T-cell (primary cell): ENCODE results near the gene POMGNT2. TPM values are rescaled to one million over a fixed set of nuclear protein-coding genes. Genes with fewer than 3 reads are reported as not detected.

Experiments
- ATAC-seq, 4 experiments: fragments of 200-7000 bp in 3 of 4; fragments of 150-1000 bp in 1 of 4; cut with Tn5 transposase; replicated peaks in 1 of 4; 1 replicate in 3 of 4; 2 replicates in 1 of 4; pipeline ENCODE4 v1.10.0; 2021; ENCODE audit warnings: moderate library complexity in 3 of 4, mild to moderate bottlenecking in 2 of 4, moderate number of reproducible peaks in 1 of 4
- CTCF ChIA-PET, 2 donors: fragments of 300-600 bp; sonication (Branson Sonifier 250); formaldehyde crosslinking; loops; one replicate each; lab custom pipeline; 2022; ENCODE audit warnings: antibody characterized with exemption in 2 of 2; lab: Charles Lee
- POLR2A ChIA-PET, 2 donors: fragments of 300-600 bp; sonication (Branson Sonifier 250); formaldehyde crosslinking; loops; one replicate each; lab custom pipeline; 2022; ENCODE audit warnings: antibody characterized with exemption in 2 of 2; lab: Charles Lee
- DNase-seq, 35 experiments: peaks; one replicate each; pipeline versions ENCODE4 v3.0.0 to v3.0.0-alpha.2; 2013 to 2023
- H3K27ac ChIP-seq: one replicate; pipeline ENCODE4 v1.5.1; 2013; ENCODE audit warnings: low read length
- H3K27me3 ChIP-seq, 2 experiments: replicated peaks in 1 of 2; 1 replicate in 1 of 2; 2 replicates in 1 of 2; pipeline versions ENCODE4 v1.6.1 to v1.7.0; 2013; ENCODE audit warnings: low read length in 1 of 2, mixed read lengths in 1 of 2; ENCODE audit not compliant: control insufficient read depth in 2 of 2, insufficient read depth in 2 of 2; ENCODE audit errors: extremely low read depth in 1 of 2
- H3K36me3 ChIP-seq, 2 donors: 1 replicate in 1 of 2; 2 replicates in 1 of 2; pipeline versions ENCODE4 v1.6.1 to v1.7.0; 2013; ENCODE audit warnings: low read length in 1 of 2; ENCODE audit not compliant: control insufficient read depth in 2 of 2, insufficient read depth in 1 of 2; ENCODE audit errors: extremely low read depth in 1 of 2
- H3K4me1 ChIP-seq, 2 experiments: 1 replicate in 1 of 2; 2 replicates in 1 of 2; pipeline versions ENCODE4 v1.6.1 to v1.7.0; 2013; ENCODE audit warnings: low read length in 2 of 2, mixed read lengths in 1 of 2; ENCODE audit not compliant: insufficient read depth in 2 of 2, control insufficient read depth in 1 of 2; ENCODE audit errors: extremely low read depth in 1 of 2
- H3K4me3 ChIP-seq, 2 donors: 1 replicate in 1 of 2; 2 replicates in 1 of 2; pipeline versions ENCODE4 v1.5.1 to v1.7.0; 2013; ENCODE audit warnings: mild to moderate bottlenecking in 2 of 2, low read length in 1 of 2, moderate library complexity in 1 of 2; ENCODE audit not compliant: control insufficient read depth in 1 of 2; ENCODE audit errors: extremely low read depth in 1 of 2
- H3K9me3 ChIP-seq: 2 replicates; pipeline ENCODE4 v1.7.0; 2013
- H3K27ac Mint-ChIP-seq, 2 donors: one replicate each; pipeline ENCODE4 v1.8.0; 2020 to 2021; ENCODE audit warnings: mild to moderate bottlenecking in 2 of 2, mixed read lengths in 2 of 2
- H3K27me3 Mint-ChIP-seq, 2 donors: one replicate each; pipeline ENCODE4 v1.8.0; 2021 to 2022; ENCODE audit warnings: mixed read lengths in 2 of 2
- H3K36me3 Mint-ChIP-seq: one replicate; pipeline ENCODE4 v1.8.0; 2021; ENCODE audit warnings: mixed read lengths
- H3K4me1 Mint-ChIP-seq, 3 donors: one replicate each; pipeline ENCODE4 v1.8.0; 2020 to 2022; ENCODE audit warnings: mixed read lengths in 3 of 3, mild to moderate bottlenecking in 1 of 3
- H3K4me3 Mint-ChIP-seq, 3 donors: one replicate each; pipeline ENCODE4 v1.8.0; 2020 to 2022; ENCODE audit warnings: mild to moderate bottlenecking in 3 of 3, mixed read lengths in 3 of 3, moderate library complexity in 3 of 3
- H3K9me3 Mint-ChIP-seq, 3 donors: one replicate each; pipeline ENCODE4 v1.8.0; 2020 to 2022; ENCODE audit warnings: mixed read lengths in 3 of 3
- WGBS: methylation state at CpG from one replicate; pipeline ENCODE4 v1.1.5; 2013; ENCODE audit warnings: missing lambda C conversion rate; ENCODE audit not compliant: insufficient coverage; 5-methylcytosine and 5-hydroxymethylcytosine counted together
- total RNA-seq, 35 experiments: library from RNA in 6 of 35; stranded (reverse) in 6 of 35; fragments of 120-200 nt in 1 of 35; gene quantifications; one replicate each; pipeline versions ENCODE4 v1.2.1 to v1.2.4 and lab custom pipeline; 2013 to 2026

Gene POMGNT2
- total RNA-seq, 5 donors from 2014 or later (not counting 1 experiment from before 2014, with no cell fraction given) = 4.6 to 6.3 (median 5.6) TPM

DNA sequence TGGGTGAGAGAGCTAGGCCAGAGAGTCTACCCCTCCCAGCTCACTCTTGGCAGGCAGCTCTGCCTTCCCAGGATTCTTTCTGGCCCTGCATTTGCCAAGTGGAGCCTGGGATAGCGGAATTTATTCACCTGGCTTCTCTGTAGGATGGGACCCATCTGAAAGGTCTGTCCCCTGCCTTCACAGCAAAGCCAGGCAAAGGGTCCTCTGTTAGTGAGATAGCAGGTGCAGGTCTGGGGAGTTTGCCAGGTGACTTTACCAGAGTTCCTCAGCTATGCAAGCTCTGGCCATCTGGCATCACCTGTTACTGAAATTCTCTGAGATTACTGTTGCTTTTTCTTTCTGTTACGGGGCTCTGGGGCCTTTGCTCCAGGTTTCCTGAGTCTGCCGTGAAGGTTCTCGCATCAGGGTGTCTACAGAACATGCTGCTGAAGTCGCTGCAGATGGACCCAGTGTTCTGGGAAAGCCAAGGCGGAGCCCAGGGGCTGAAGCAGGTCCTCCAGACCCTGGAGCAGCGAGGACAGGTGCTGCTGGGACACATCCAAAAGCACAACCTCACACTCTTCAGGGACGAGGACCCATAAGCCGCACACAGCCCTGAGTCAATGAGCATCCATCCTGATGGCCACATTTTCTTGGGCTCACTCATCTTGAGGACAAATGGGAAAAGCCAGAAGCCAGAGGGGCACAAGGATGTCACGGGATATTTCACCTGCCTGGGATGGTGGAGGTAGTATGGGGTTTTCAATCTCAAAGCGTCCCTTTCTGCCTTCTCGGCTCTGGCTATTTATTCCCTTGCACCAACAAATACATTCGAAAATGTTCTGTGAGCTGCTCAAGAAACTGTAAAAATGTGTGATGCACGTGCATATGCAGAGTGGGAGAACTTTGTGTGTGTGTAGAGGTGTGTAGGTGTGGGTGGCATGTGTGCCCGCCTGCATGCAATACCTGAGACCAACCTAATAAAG, 49.8 kb downstream of the POMGNT2 start:
- ATAC-seq = no peak
- Histone ChIP-seq H3K27ac (no peak overlapping the region), H3K27me3 (peaks cover 0 to 11% of the 10 kb centered on the region in 2 experiments), H3K9me3 (no peaks in the 10 kb centered on the region), H3K4me1 (peaks cover 11 to 14% of the 10 kb centered on the region in 2 experiments), H3K4me3 (no peak overlapping the region), H3K36me3 (no peaks in the 10 kb centered on the region)
- peaks cover 4 to 19% (median 11%) of the 10 kb centered on the region in 3 donors for H3K9me3 Mint-ChIP-seq
- DNase-seq = no peak
- no peak overlapping the region for H3K27ac Mint-ChIP-seq
- POLR2A ChIA-PET = interaction anchor here in 1 of 2 donors (0.6 kb wide), 1 partner anchor 30 kb away, joined by 3 read pairs; no protein-coding TSS in a partner anchor
- H3K4me3 Mint-ChIP-seq = no peak overlapping the region
- peaks cover 13% of the 10 kb centered on the region for H3K36me3 Mint-ChIP-seq
- WGBS = 84% methylated on average over 8 of the region's 15 CpGs
- peaks cover 12 to 19% (median 15%) of the 10 kb centered on the region in 3 donors for H3K4me1 Mint-ChIP-seq
- CTCF ChIA-PET = no interaction called here
- peaks cover 0 to 3% of the 10 kb centered on the region in 2 donors for H3K27me3 Mint-ChIP-seq

DNA sequence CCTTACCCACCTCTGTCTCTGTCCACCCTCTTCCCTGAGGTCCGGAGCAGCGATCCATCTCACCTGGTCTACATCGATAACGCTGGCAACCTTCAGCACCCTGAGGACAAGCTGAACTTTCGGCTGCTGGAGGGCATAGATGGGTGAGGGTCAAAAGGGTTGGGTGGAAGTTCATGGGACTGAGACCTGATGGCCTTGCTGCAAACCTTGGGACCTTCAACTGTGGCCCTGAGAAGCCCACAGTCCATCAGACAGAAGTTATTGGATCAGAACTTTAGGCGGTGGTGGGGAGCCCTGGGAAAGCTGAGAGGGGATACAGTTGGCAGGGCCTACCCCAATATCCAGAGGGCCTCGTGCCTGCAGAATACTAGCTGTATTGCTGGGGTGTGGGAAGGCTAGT, 50.5 kb downstream of the POMGNT2 start:
- H3K9me3 Mint-ChIP-seq = peaks cover 7 to 26% (median 12%) of the 10 kb centered on the region in 3 donors
- no peak overlapping the region for H3K27ac Mint-ChIP-seq
- H3K27me3 Mint-ChIP-seq = peaks cover 0 to 3% of the 10 kb centered on the region in 2 donors
- ChIA-PET POLR2A (interaction anchor here in 1 of 2 donors (0.6 kb wide), 1 partner anchor 29 kb away, joined by 3 read pairs; no protein-coding TSS in a partner anchor), CTCF (interaction anchor here in 1 of 2 donors (0.5 kb wide), 1 partner anchor 798 kb away, joined by 3 read pairs; no protein-coding TSS in a partner anchor)
- Histone ChIP-seq H3K9me3 (no peaks in the 10 kb centered on the region), H3K4me3 (no peak overlapping the region), H3K4me1 (peaks cover 4 to 8% of the 10 kb centered on the region in 2 experiments), H3K27me3 (peaks cover 0 to 10% of the 10 kb centered on the region in 2 experiments), H3K27ac (no peak overlapping the region), H3K36me3 (no peaks in the 10 kb centered on the region)
- no peak overlapping the region for H3K4me3 Mint-ChIP-seq
- H3K4me1 Mint-ChIP-seq = peaks cover 5 to 12% (median 8%) of the 10 kb centered on the region in 3 donors
- WGBS = 100% methylated on average over 1 of the region's 7 CpGs
- ATAC-seq (no peak), DNase-seq (no peak)
- peaks cover 15% of the 10 kb centered on the region for H3K36me3 Mint-ChIP-seq

DNA sequence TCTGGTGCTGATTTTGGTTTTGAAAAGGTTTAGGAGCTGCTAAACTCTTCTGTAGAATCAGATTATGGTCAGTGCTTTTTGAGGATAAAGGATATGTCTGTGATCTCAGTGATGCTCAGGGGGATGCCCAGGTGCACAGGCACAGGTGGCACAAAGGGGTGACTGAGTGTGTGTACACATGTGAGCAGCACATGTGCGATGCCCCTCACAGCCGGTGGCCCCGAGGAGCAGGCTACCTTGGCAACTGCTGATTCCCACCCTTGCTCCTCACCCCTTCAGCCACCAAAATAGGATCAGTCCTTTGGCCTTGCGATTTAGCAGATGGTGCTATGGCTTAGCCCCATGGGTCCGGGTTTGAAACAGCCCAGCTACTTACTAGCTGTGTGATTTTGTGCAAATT, 51.1 kb downstream of the POMGNT2 start:
- DNase-seq = no peak
- Mint-ChIP-seq H3K4me1 (peaks cover 0 to 5% (median 2%) of the 10 kb centered on the region in 3 donors), H3K27me3 (peaks cover 0 to 3% of the 10 kb centered on the region in 2 donors), H3K4me3 (no peak overlapping the region), H3K27ac (no peak overlapping the region), H3K36me3 (peaks cover 15% of the 10 kb centered on the region), H3K9me3 (peaks cover 10 to 30% (median 15%) of the 10 kb centered on the region in 3 donors)
- no peaks in the 10 kb centered on the region for H3K36me3 ChIP-seq
- peaks cover 0 to 2% of the 10 kb centered on the region in 2 experiments for H3K4me1 ChIP-seq
- no peak for ATAC-seq
- H3K27me3 ChIP-seq = peaks cover 0 to 10% of the 10 kb centered on the region in 2 experiments
- CTCF ChIA-PET = interaction anchor here in 1 of 2 donors (0.5 kb wide), 1 partner anchor 799 kb away, joined by 3 read pairs; no protein-coding TSS in a partner anchor
- no peak overlapping the region for H3K27ac ChIP-seq
- POLR2A ChIA-PET = no interaction called here
- 100% methylated on average over 2 of the region's 5 CpGs for WGBS
- no peak overlapping the region for H3K4me3 ChIP-seq
- H3K9me3 ChIP-seq = no peaks in the 10 kb centered on the region

DNA sequence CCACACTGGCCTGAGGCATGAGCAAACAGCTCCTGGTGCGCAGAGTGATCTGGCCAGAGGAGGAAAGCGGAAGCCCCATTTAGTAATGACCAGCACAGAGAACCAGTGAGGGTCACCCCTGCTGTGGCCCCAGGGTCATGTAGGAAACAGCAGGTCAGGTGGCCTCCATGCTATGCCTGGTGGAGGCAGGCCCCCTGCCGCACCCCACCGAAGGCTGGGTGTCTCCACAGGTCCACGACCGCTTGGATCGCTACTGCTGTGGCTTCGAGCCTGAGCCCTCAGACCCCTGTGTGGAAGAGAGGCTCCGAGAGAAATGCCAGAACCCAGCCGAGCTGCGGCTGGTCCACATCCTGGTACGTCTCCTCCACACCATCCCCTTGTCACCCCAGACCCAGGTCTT, 52.6 kb downstream of the POMGNT2 start:
- Histone ChIP-seq H3K4me1 (no peaks in the 10 kb centered on the region), H3K4me3 (no peak overlapping the region), H3K27ac (no peak overlapping the region), H3K9me3 (no peaks in the 10 kb centered on the region), H3K36me3 (no peaks in the 10 kb centered on the region), H3K27me3 (peaks cover 0 to 10% of the 10 kb centered on the region in 2 experiments)
- H3K9me3 Mint-ChIP-seq = peaks cover 14 to 43% (median 22%) of the 10 kb centered on the region in 3 donors
- H3K4me1 Mint-ChIP-seq = peaks cover 0 to 4% (median 0%) of the 10 kb centered on the region in 3 donors
- DNase-seq = no peak
- H3K4me3 Mint-ChIP-seq = no peak overlapping the region
- CTCF ChIA-PET = no interaction called here
- 95% methylated on average over 8 of the region's 12 CpGs for WGBS
- peaks cover 0 to 3% of the 10 kb centered on the region in 2 donors for H3K27me3 Mint-ChIP-seq
- POLR2A ChIA-PET = interaction anchor here in 1 of 2 donors (0.6 kb wide), 1 partner anchor 19 kb away, joined by 3 read pairs; no protein-coding TSS in a partner anchor
- H3K27ac Mint-ChIP-seq = no peak overlapping the region
- ATAC-seq = no peak
- H3K36me3 Mint-ChIP-seq = peaks cover 16% of the 10 kb centered on the region

DNA sequence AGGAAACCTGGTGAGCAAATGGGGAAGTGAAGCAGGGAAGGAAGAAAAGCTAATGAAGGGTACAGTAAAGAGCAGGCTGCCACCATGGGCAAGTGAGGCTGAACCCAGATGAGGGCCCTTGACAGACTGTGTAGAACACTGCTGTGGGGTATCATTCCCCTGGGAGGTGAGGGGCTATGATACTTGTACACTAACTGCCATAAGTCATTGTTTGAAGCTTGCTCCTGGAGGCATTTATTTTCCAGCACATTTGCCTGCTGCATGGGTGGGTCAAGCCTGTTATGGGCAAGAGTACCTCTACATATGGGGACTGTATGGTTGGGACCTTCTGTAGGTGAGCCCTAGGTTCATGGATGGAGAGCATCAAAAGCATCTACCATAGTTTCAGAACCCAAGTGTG, 57.4 kb downstream of the POMGNT2 start:
- no peak for DNase-seq
- H3K27me3 ChIP-seq = peaks cover 0 to 11% of the 10 kb centered on the region in 2 experiments
- Mint-ChIP-seq H3K9me3 (peaks cover 36 to 72% (median 39%) of the 10 kb centered on the region in 3 donors), H3K36me3 (peaks cover 31% of the 10 kb centered on the region), H3K27ac (no peak overlapping the region), H3K27me3 (no peaks in the 10 kb centered on the region), H3K4me3 (no peak overlapping the region), H3K4me1 (no peaks in the 10 kb centered on the region)
- no peak overlapping the region for H3K4me3 ChIP-seq
- H3K36me3 ChIP-seq = no peaks in the 10 kb centered on the region
- CTCF ChIA-PET = no interaction called here
- no peaks in the 10 kb centered on the region for H3K9me3 ChIP-seq
- no peak for ATAC-seq
- no peaks in the 10 kb centered on the region for H3K4me1 ChIP-seq
- POLR2A ChIA-PET = no interaction called here
- no peak overlapping the region for H3K27ac ChIP-seq

DNA sequence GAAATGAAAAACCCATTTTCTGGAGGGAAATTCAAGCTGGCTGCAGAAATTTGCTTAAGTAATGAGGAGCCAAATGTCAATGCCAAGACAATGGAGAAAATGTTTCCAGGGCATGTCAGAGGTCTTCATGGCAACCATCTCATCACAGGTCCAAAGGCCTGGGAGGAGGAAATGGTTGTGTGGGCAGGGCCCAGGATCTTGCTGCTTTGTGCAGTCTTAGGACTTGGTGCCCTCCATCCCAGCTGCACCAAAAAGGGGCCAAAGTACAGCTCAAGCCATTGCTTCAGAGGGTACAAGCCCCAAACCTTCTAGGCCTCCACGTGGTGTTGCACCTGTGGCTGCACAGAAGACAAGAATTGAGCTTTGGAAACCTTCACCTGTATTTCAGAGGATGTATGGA, 59.3 kb downstream of the POMGNT2 start:
- no CpG with 5 or more reads among the region's 1 CpG for WGBS
- POLR2A ChIA-PET = no interaction called here
- Mint-ChIP-seq H3K27me3 (no peaks in the 10 kb centered on the region), H3K36me3 (peaks cover 19% of the 10 kb centered on the region), H3K4me1 (no peaks in the 10 kb centered on the region), H3K9me3 (peaks cover 28 to 57% (median 33%) of the 10 kb centered on the region in 3 donors), H3K27ac (no peak overlapping the region), H3K4me3 (no peak overlapping the region)
- no peaks in the 10 kb centered on the region for H3K36me3 ChIP-seq
- DNase-seq = no peak
- no peak overlapping the region for H3K27ac ChIP-seq
- no peaks in the 10 kb centered on the region for H3K9me3 ChIP-seq
- H3K4me3 ChIP-seq = no peak overlapping the region
- no peaks in the 10 kb centered on the region for H3K4me1 ChIP-seq
- no peak for ATAC-seq
- CTCF ChIA-PET = no interaction called here
- peaks cover 0 to 4% of the 10 kb centered on the region in 2 experiments for H3K27me3 ChIP-seq
